GM13976 (cell line): ENCODE measurements around the gene BTRC.

ENCODE experiments used
- DNase-seq: peaks from one replicate; pipeline ENCODE4 v3.0.0; 2012; ENCODE audit warnings: low spot score
- CTCF ChIP-seq: IDR thresholded peaks from 2 replicates; pipeline ENCODE4 v1.5.1; 2012; ENCODE audit warnings: borderline replicate concordance, mild to moderate bottlenecking; ENCODE audit not compliant: insufficient read depth; ENCODE audit errors: extremely low read depth, missing control alignments, control extremely low read depth
- in situ Hi-C: fragments of 300-500 bp; cut with MboI; formaldehyde crosslinking; loops from one replicate; pipeline ENCODE4 v1.12.0; 2022; ENCODE audit warnings: low sequenced_read_pairs, mixed read lengths, inconsistent platforms; ENCODE audit not compliant: unreplicated experiment

The BTRC gene

GRCh38 chr10:101397140-101397539 lies 43.2 kb downstream of the BTRC start:
- DNase-seq: peak; percentile 28
- in situ Hi-C loops: no loop called here
- no peak for TF ChIP-seq CTCF

GRCh38 chr10:101400585-101400984 lies 46.6 kb downstream of the BTRC start:
- DNase-seq: no peak

GRCh38 chr10:101402711-101403110 lies 48.7 kb downstream of the BTRC start:
- no peak for TF ChIP-seq CTCF
- no peak for DNase-seq
- in situ Hi-C loops: no loop called here

More at GRCh38 chr10:101400585-101400984, 46.6 kb downstream of the BTRC start:
- in situ Hi-C loops: no loop called here
- no peak for TF ChIP-seq CTCF

GRCh38 chr10:101403161-101403560 lies 49.2 kb downstream of the BTRC start:
- in situ Hi-C loops: no loop called here
- no peak for DNase-seq
- no peak for TF ChIP-seq CTCF

- TF ChIP-seq CTCF: no peak
- DNase-seq: no peak
- in situ Hi-C loops: no loop called here
Observed at GRCh38 chr10:101405001-101405400, 51.0 kb downstream of the BTRC start.

- DNase-seq: no peak
- in situ Hi-C loops: no loop called here
- no peak for TF ChIP-seq CTCF
Observed at GRCh38 chr10:101411598-101411997, 57.6 kb downstream of the BTRC start.

GRCh38 chr10:101414034-101414433 lies 60.1 kb downstream of the BTRC start:
- TF ChIP-seq CTCF: no peak
- in situ Hi-C loops: no loop called here
- DNase-seq: no peak
